ENCODE data around the gene CLIP1. TPM values are rescaled to one million over a fixed set of nuclear protein-coding genes. Genes with fewer than 3 reads are reported as not detected.

Gene CLIP1
- polyA plus RNA-seq, 1 of the 3 experiments (the other 2 are of a cell fraction), result 33.9 TPM

GRCh38 chr12:122350141-122350848 lies 72.2 kb downstream of the CLIP1 start:
- CTCF ChIA-PET, result interaction anchor here (0.8 to 1.7 kb wide), 5 partner anchors 9 to 50 kb away, joined by 3 to 4 read pairs (median 3); no protein-coding TSS in a partner anchor

GRCh38 chr12:122349078-122349477 lies 73.4 kb downstream of the CLIP1 start:
- Histone ChIP-seq H3K4me1 (ENCODE audit: control insufficient read depth in 1 of 2, insufficient read depth in 2 of 2, low read depth in 1 of 2, low read length in 1 of 2) (no peaks in the 10 kb centered on the region; a peak in 1 of 4 replicates), H3K27me3 (ENCODE audit: insufficient read depth) (no peaks in the 10 kb centered on the region), H3K79me2 (ENCODE audit: insufficient read depth) (no peaks in the 10 kb centered on the region), H3K4me3 (ENCODE audit: low read depth in 2 of 2, low read length in 1 of 2) (no peak overlapping the region), H3K36me3 (replicated peaks in 1 of 2; ENCODE audit: control insufficient read depth in 1 of 2, insufficient read depth in 2 of 2, low read length in 1 of 2) (peaks cover 8 to 46% of the 10 kb centered on the region in 2 experiments), H4K20me1 (ENCODE audit: insufficient read depth) (0 out of 2 replicates have a peak, but pooled peaks cover 3% of the 10 kb centered on the region), H3K9me2 (no peaks in the 10 kb centered on the region), H3F3A (replicated peaks; ENCODE audit: insufficient read depth) (peaks cover 19% of the 10 kb centered on the region), H3K4me2 (no peak overlapping the region), H3K9ac (no peak overlapping the region), H3K27ac (ENCODE audit: low read depth in 2 of 2, low read length in 1 of 2) (no peak overlapping the region), H3K9me3 (no peaks in the 10 kb centered on the region), H2AFZ (ENCODE audit: low read depth) (no peak overlapping the region)
- no peak for TF ChIP-seq POLR2AphosphoS5 (IDR thresholded peaks at IDR 0.05; ENCODE audit: low read depth, low read length)
- TF ChIP-seq SIN3A (IDR thresholded peaks at IDR 0.05; ENCODE audit: borderline replicate concordance, low read depth, low read length), result no peak
- TF ChIP-seq RXRA (IDR thresholded peaks at IDR 0.05; ENCODE audit: borderline replicate concordance, low read depth), result no peak
- TF ChIP-seq RCOR1 (IDR thresholded peaks at IDR 0.05; ENCODE audit: low read length), result no peak
- TF ChIP-seq MAX (IDR thresholded peaks at IDR 0.05; ENCODE audit: low read depth), result no peak
- TF ChIP-seq RAD21 (IDR thresholded peaks at IDR 0.05; ENCODE audit: low read length), result no peak
- no peak for TF ChIP-seq ELF1 (IDR thresholded peaks at IDR 0.05)
- TF ChIP-seq RFX5 (IDR thresholded peaks at IDR 0.05; ENCODE audit: low read length), result no peak
- TF ChIP-seq NRF1 (IDR thresholded peaks at IDR 0.05; ENCODE audit: low read depth, low read length), result no peak
- no peak for TF ChIP-seq ZBTB33 (IDR thresholded peaks at IDR 0.05; ENCODE audit: borderline replicate concordance, low read depth)
- no peak for TF ChIP-seq YY1 (IDR thresholded peaks at IDR 0.05; ENCODE audit: low read depth)
- TF ChIP-seq PBX3 (IDR thresholded peaks at IDR 0.05), result no peak
- TF ChIP-seq USF1 (IDR thresholded peaks at IDR 0.05; ENCODE audit: borderline replicate concordance, low read depth), result no peak
- TF ChIP-seq FOSL2 (IDR thresholded peaks at IDR 0.05; ENCODE audit: borderline replicate concordance, low read depth), result no peak
- no peak for TF ChIP-seq MEF2A (IDR thresholded peaks at IDR 0.05; ENCODE audit: borderline replicate concordance, low read depth)
- ChIA-PET POLR2A (no interaction called here), CTCF (interaction anchor here (0.9 to 1.7 kb wide), 4 partner anchors 10 to 295 kb away, joined by 3 to 4 read pairs (median 4); no protein-coding TSS in a partner anchor)
- DNase-seq, result no peak
- 91% methylated on average over 4 of the region's 4 CpGs for WGBS (ENCODE audit: low lambda C conversion rate)

More at GRCh38 chr12:122350141-122350848, 72.2 kb downstream of the CLIP1 start:
- Histone ChIP-seq H3K27ac (ENCODE audit: low read depth in 2 of 2, low read length in 1 of 2) (peak overlapping the region; percentile 35 to 70), H3K9me3 (no peaks in the 10 kb centered on the region), H3K9ac (no peak overlapping the region), H4K20me1 (ENCODE audit: insufficient read depth) (0 out of 2 replicates have a peak, but pooled peaks cover 3% of the 10 kb centered on the region), H3K4me2 (no peak overlapping the region), H3K9me2 (no peaks in the 10 kb centered on the region), H3K4me3 (ENCODE audit: low read depth in 2 of 2, low read length in 1 of 2) (no peak overlapping the region), H3K27me3 (ENCODE audit: insufficient read depth) (no peaks in the 10 kb centered on the region), H3K36me3 (replicated peaks in 1 of 2; ENCODE audit: control insufficient read depth in 1 of 2, insufficient read depth in 2 of 2, low read length in 1 of 2) (peaks cover 17 to 47% of the 10 kb centered on the region in 2 experiments), H3F3A (replicated peaks; ENCODE audit: insufficient read depth) (peaks cover 19% of the 10 kb centered on the region), H3K4me1 (ENCODE audit: control insufficient read depth in 1 of 2, insufficient read depth in 2 of 2, low read depth in 1 of 2, low read length in 1 of 2) (no peaks in the 10 kb centered on the region; a peak in 1 of 4 replicates), H3K79me2 (ENCODE audit: insufficient read depth) (no peaks in the 10 kb centered on the region), H2AFZ (ENCODE audit: low read depth) (no peak overlapping the region)
- peak; percentile 32 for DNase-seq
- 70% methylated on average over 7 of the region's 7 CpGs for WGBS (ENCODE audit: low lambda C conversion rate)
- TF ChIP-seq CTCF (IDR thresholded peaks at IDR 0.05), result peak; percentile 45
- TF ChIP-seq NFIC (IDR thresholded peaks at IDR 0.05; ENCODE audit: borderline replicate concordance), result peak; percentile 48
- TF ChIP-seq YY1 (IDR thresholded peaks at IDR 0.05; ENCODE audit: low read depth), result no peak
- no peak for TF ChIP-seq MAX (IDR thresholded peaks at IDR 0.05; ENCODE audit: low read depth)
- peak; percentile 36; the same call in 1 of the 2 replicates for TF ChIP-seq TCF12 (IDR thresholded peaks at IDR 0.05)
- POLR2A ChIA-PET, result no interaction called here
